GM21367 (cell line): ENCODE measurements around the gene CNTN1.

Experiments
- ATAC-seq: cut with Tn5 transposase; IDR thresholded peaks from one replicate; pipeline ENCODE4 v1.9.1; 2021; ENCODE audit not compliant: unreplicated experiment

CNTN1 gene

GRCh38 chr12:40691913-40692764 is at the start of gene CNTN1:
CNTN1 (plus strand) TSS chr12:40692439.
- peak; percentile 73 for ATAC-seq

GRCh38 chr12:40643506-40643905 is 48.7 kb upstream of the CNTN1 start:
- no peak for ATAC-seq

- no peak for ATAC-seq
These were observed 48.3 kb upstream of the CNTN1 start for GRCh38 chr12:40643976-40644375.

GRCh38 chr12:40644708-40645107 is 47.5 kb upstream of the CNTN1 start:
- no peak for ATAC-seq

- no peak for ATAC-seq
These were observed 46.9 kb upstream of the CNTN1 start for GRCh38 chr12:40645361-40645760.

- no peak for ATAC-seq
These were observed 45.8 kb upstream of the CNTN1 start for GRCh38 chr12:40646456-40646855.

- ATAC-seq, result no peak
These were observed 45.3 kb upstream of the CNTN1 start for GRCh38 chr12:40646911-40647310.

GRCh38 chr12:40647651-40648050 is 44.6 kb upstream of the CNTN1 start:
- no peak for ATAC-seq

- ATAC-seq, result no peak
These were observed 43.7 kb upstream of the CNTN1 start for GRCh38 chr12:40648519-40648918.

- ATAC-seq, result no peak
These were observed 42.1 kb upstream of the CNTN1 start for GRCh38 chr12:40650038-40650704.

- ATAC-seq, result no peak
These were observed 36.8 kb upstream of the CNTN1 start for GRCh38 chr12:40655451-40655850.

GRCh38 chr12:40662366-40662765 is 29.9 kb upstream of the CNTN1 start:
- ATAC-seq, result no peak

- no peak for ATAC-seq
These were observed 28.5 kb upstream of the CNTN1 start for GRCh38 chr12:40663781-40664180.

- no peak for ATAC-seq
These were observed 24.1 kb upstream of the CNTN1 start for GRCh38 chr12:40668099-40668529.

- no peak for ATAC-seq
These were observed 19.4 kb upstream of the CNTN1 start for GRCh38 chr12:40672741-40673271.

GRCh38 chr12:40681148-40681547 is 11.1 kb upstream of the CNTN1 start:
- ATAC-seq, result no peak

- no peak for ATAC-seq
These were observed 7.3 kb upstream of the CNTN1 start for GRCh38 chr12:40684986-40685385.

- no peak for ATAC-seq
These were observed 4.0 kb upstream of the CNTN1 start for GRCh38 chr12:40688085-40688725.

GRCh38 chr12:40689576-40689975 is 2.7 kb upstream of the CNTN1 start:
- no peak for ATAC-seq

- ATAC-seq, result no peak
These were observed 547 bp downstream of the CNTN1 start for GRCh38 chr12:40692765-40693206.

GRCh38 chr12:40693207-40693821 is 1.1 kb downstream of the CNTN1 start:
- ATAC-seq, result no peak
